T-cell (primary cell): ENCODE results near the gene DNPH1. TPM values are rescaled to one million over a fixed set of nuclear protein-coding genes. Genes with fewer than 3 reads are reported as not detected.

Experiments used
- ATAC-seq, 4 experiments: fragments of 200-7000 bp in 3 of 4; fragments of 150-1000 bp in 1 of 4; cut with Tn5 transposase; replicated peaks in 1 of 4; 1 replicate in 3 of 4; 2 replicates in 1 of 4; pipeline ENCODE4 v1.10.0; 2021; ENCODE audit warnings: moderate library complexity in 3 of 4, mild to moderate bottlenecking in 2 of 4, moderate number of reproducible peaks in 1 of 4
- CTCF ChIA-PET, 2 donors: fragments of 300-600 bp; sonication (Branson Sonifier 250); formaldehyde crosslinking; loops; one replicate each; lab custom pipeline; 2022; ENCODE audit warnings: antibody characterized with exemption in 2 of 2; lab: Charles Lee
- POLR2A ChIA-PET, 2 donors: fragments of 300-600 bp; sonication (Branson Sonifier 250); formaldehyde crosslinking; loops; one replicate each; lab custom pipeline; 2022; ENCODE audit warnings: antibody characterized with exemption in 2 of 2; lab: Charles Lee
- DNase-seq, 35 experiments: peaks; one replicate each; pipeline versions ENCODE4 v3.0.0 to v3.0.0-alpha.2; 2013 to 2023
- H3K27ac ChIP-seq: one replicate; pipeline ENCODE4 v1.5.1; 2013; ENCODE audit warnings: low read length
- H3K27me3 ChIP-seq, 2 experiments: replicated peaks in 1 of 2; 1 replicate in 1 of 2; 2 replicates in 1 of 2; pipeline versions ENCODE4 v1.6.1 to v1.7.0; 2013; ENCODE audit warnings: low read length in 1 of 2, mixed read lengths in 1 of 2; ENCODE audit not compliant: control insufficient read depth in 2 of 2, insufficient read depth in 2 of 2; ENCODE audit errors: extremely low read depth in 1 of 2
- H3K36me3 ChIP-seq, 2 donors: 1 replicate in 1 of 2; 2 replicates in 1 of 2; pipeline versions ENCODE4 v1.6.1 to v1.7.0; 2013; ENCODE audit warnings: low read length in 1 of 2; ENCODE audit not compliant: control insufficient read depth in 2 of 2, insufficient read depth in 1 of 2; ENCODE audit errors: extremely low read depth in 1 of 2
- H3K4me1 ChIP-seq, 2 experiments: 1 replicate in 1 of 2; 2 replicates in 1 of 2; pipeline versions ENCODE4 v1.6.1 to v1.7.0; 2013; ENCODE audit warnings: low read length in 2 of 2, mixed read lengths in 1 of 2; ENCODE audit not compliant: insufficient read depth in 2 of 2, control insufficient read depth in 1 of 2; ENCODE audit errors: extremely low read depth in 1 of 2
- H3K4me3 ChIP-seq, 2 donors: 1 replicate in 1 of 2; 2 replicates in 1 of 2; pipeline versions ENCODE4 v1.5.1 to v1.7.0; 2013; ENCODE audit warnings: mild to moderate bottlenecking in 2 of 2, low read length in 1 of 2, moderate library complexity in 1 of 2; ENCODE audit not compliant: control insufficient read depth in 1 of 2; ENCODE audit errors: extremely low read depth in 1 of 2
- H3K9me3 ChIP-seq: 2 replicates; pipeline ENCODE4 v1.7.0; 2013
- H3K27ac Mint-ChIP-seq, 2 donors: one replicate each; pipeline ENCODE4 v1.8.0; 2020 to 2021; ENCODE audit warnings: mild to moderate bottlenecking in 2 of 2, mixed read lengths in 2 of 2
- H3K27me3 Mint-ChIP-seq, 2 donors: one replicate each; pipeline ENCODE4 v1.8.0; 2021 to 2022; ENCODE audit warnings: mixed read lengths in 2 of 2
- H3K36me3 Mint-ChIP-seq: one replicate; pipeline ENCODE4 v1.8.0; 2021; ENCODE audit warnings: mixed read lengths
- H3K4me1 Mint-ChIP-seq, 3 donors: one replicate each; pipeline ENCODE4 v1.8.0; 2020 to 2022; ENCODE audit warnings: mixed read lengths in 3 of 3, mild to moderate bottlenecking in 1 of 3
- H3K4me3 Mint-ChIP-seq, 3 donors: one replicate each; pipeline ENCODE4 v1.8.0; 2020 to 2022; ENCODE audit warnings: mild to moderate bottlenecking in 3 of 3, mixed read lengths in 3 of 3, moderate library complexity in 3 of 3
- H3K9me3 Mint-ChIP-seq, 3 donors: one replicate each; pipeline ENCODE4 v1.8.0; 2020 to 2022; ENCODE audit warnings: mixed read lengths in 3 of 3
- WGBS: methylation state at CpG from one replicate; pipeline ENCODE4 v1.1.5; 2013; ENCODE audit warnings: missing lambda C conversion rate; ENCODE audit not compliant: insufficient coverage; 5-methylcytosine and 5-hydroxymethylcytosine counted together
- total RNA-seq, 35 experiments: library from RNA in 6 of 35; stranded (reverse) in 6 of 35; fragments of 120-200 nt in 1 of 35; gene quantifications; one replicate each; pipeline versions ENCODE4 v1.2.1 to v1.2.4 and lab custom pipeline; 2013 to 2026

Gene DNPH1
- total RNA-seq, 5 donors from 2014 or later (not counting 1 experiment from before 2014, with no cell fraction given): 28.5 to 76.1 (median 57.5) TPM

GRCh38 chr6:43265564-43265963, 36.3 kb upstream of the DNPH1 start:
- H3K4me3 Mint-ChIP-seq: no peak overlapping the region
- POLR2A ChIA-PET: no interaction called here

DNA sequence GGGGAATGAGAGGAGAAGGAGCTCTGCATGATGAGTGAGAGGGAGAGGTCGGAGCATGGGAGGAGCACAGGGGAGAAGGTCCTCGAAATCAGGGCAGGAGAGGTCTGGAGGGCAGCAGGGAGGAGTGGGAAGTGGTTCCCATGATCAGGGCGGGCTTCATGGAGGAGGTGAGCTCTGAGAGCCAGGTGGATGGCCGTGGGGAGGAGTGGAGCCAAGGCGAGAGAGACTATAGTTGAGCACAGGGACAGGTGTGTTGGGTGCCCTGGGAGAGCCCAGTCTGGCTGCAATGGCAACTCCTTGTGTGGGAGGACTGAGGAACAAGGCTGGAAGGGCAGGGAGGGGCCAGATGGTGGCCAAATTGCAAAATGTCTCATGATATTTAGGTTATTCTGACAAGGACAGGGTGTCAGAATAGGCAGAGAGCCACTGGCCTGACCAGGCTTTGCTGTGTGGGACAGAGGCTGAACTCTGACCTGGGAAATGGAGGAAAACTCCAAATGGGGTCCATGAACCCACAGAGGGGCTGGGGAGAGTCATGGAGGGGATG, 35.4 kb upstream of the DNPH1 start:
- ChIA-PET CTCF (interaction anchor here (0.6 to 1.6 kb wide), 4 partner anchors 36 to 242 kb away, joined by 3 to 5 read pairs (median 4); partner anchors contain the start of gene DNPH1 (in 1 of the 2)), POLR2A (interaction anchor here in 1 of 2 donors (0.5 kb wide), 1 partner anchor 12 kb away, joined by 4 read pairs; no protein-coding TSS in a partner anchor)
- Mint-ChIP-seq H3K36me3 (no peaks in the 10 kb centered on the region), H3K27me3 (peaks cover 0 to 7% of the 10 kb centered on the region in 2 donors), H3K27ac (no peak overlapping the region), H3K4me3 (no peak overlapping the region), H3K9me3 (no peaks in the 10 kb centered on the region), H3K4me1 (peaks cover 6 to 7% (median 6%) of the 10 kb centered on the region in 3 donors)
- H3K27me3 ChIP-seq: peaks cover 0 to 28% of the 10 kb centered on the region in 2 experiments
- H3K4me3 ChIP-seq: no peak overlapping the region
- peaks cover 0 to 15% of the 10 kb centered on the region in 2 experiments for H3K4me1 ChIP-seq
- H3K27ac ChIP-seq: no peak overlapping the region
- ATAC-seq: no peak
- H3K36me3 ChIP-seq: no peaks in the 10 kb centered on the region
- DNase-seq: no peak
- H3K9me3 ChIP-seq: no peaks in the 10 kb centered on the region
- 68% methylated on average over 5 of the region's 5 CpGs for WGBS

More at GRCh38 chr6:43265564-43265963, 36.3 kb upstream of the DNPH1 start:
- ATAC-seq (no peak), DNase-seq (no peak)
- Histone ChIP-seq H3K27me3 (peaks cover 0 to 33% of the 10 kb centered on the region in 2 experiments), H3K9me3 (no peaks in the 10 kb centered on the region), H3K4me3 (no peak overlapping the region), H3K36me3 (no peaks in the 10 kb centered on the region), H3K27ac (no peak overlapping the region), H3K4me1 (peaks cover 0 to 19% of the 10 kb centered on the region in 2 experiments)
- WGBS: 82% methylated on average over 2 of the region's 6 CpGs
- Mint-ChIP-seq H3K9me3 (no peaks in the 10 kb centered on the region), H3K36me3 (no peaks in the 10 kb centered on the region), H3K27ac (no peak overlapping the region), H3K4me1 (peaks cover 6 to 12% (median 10%) of the 10 kb centered on the region in 3 donors), H3K27me3 (peaks cover 0 to 7% of the 10 kb centered on the region in 2 donors)
- CTCF ChIA-PET: interaction anchor here in 1 of 2 donors (0.6 kb wide), 1 partner anchor 260 kb away, joined by 3 read pairs; no protein-coding TSS in a partner anchor

DNA sequence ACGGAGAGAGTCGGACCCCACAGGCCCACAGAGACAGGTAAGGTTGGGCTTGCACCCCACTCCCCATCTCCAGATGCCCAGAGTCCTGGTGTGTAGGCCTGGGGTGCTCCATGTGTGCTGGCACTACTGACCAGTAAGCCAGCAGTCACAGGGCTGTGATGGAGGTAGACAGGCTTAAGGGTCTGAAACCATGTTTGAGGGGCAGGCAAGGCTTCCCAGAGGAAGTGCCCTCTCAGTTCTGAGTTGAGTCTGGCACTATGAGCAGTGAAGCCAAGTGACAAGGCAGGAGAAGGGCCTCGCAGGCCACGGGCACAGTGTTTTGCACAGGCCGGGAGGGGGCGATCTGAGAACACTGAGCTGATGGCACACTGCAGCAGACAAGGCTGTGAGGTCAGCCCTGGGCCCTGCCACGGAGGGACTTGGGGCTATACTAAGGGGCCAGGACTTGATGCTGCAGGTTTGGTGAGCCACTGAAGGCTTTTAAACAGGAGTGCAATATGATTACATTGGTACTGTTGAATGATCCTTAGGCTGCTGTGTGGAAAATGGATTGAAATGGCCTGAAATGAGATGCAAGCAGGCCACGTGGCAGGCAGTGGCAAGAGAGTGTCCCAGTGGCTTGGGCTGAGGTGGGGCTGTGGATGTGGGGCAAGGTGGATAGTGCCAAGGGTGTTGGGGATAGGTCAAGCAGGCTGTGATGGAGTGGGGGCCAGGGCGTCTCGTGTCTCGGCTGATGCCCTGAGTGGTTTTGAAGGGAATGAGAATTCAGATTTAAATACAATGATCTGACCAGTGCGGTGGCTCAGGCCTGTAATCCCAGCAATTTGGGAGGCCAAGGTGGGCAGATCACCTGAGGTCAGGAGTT, 34.3 kb upstream of the DNPH1 start:
- H3K36me3 Mint-ChIP-seq: no peaks in the 10 kb centered on the region
- H3K9me3 ChIP-seq: no peaks in the 10 kb centered on the region
- no peak overlapping the region for H3K4me3 Mint-ChIP-seq
- ATAC-seq (peak; percentile 85 to 99 (median 92)), DNase-seq (peak; percentile 28 to 82 (median 64))
- H3K4me1 Mint-ChIP-seq: peaks cover 1 to 6% (median 1%) of the 10 kb centered on the region in 3 donors
- H3K9me3 Mint-ChIP-seq: no peaks in the 10 kb centered on the region
- peaks cover 0 to 29% of the 10 kb centered on the region in 2 experiments for H3K27me3 ChIP-seq
- POLR2A ChIA-PET: no interaction called here
- H3K4me3 ChIP-seq: no peak overlapping the region
- no peaks in the 10 kb centered on the region for H3K36me3 ChIP-seq
- H3K27ac Mint-ChIP-seq: no peak overlapping the region
- H3K4me1 ChIP-seq: peaks cover 0 to 6% of the 10 kb centered on the region in 2 experiments
- 17% methylated on average over 6 of the region's 12 CpGs for WGBS
- CTCF ChIA-PET: interaction anchor here in 1 of 2 donors (0.5 to 1.6 kb wide), 7 partner anchors 17 to 384 kb away, joined by 3 to 5 read pairs (median 3); partner anchors contain the start of gene DNPH1
- no peak overlapping the region for H3K27ac ChIP-seq
- peaks cover 0 to 3% of the 10 kb centered on the region in 2 donors for H3K27me3 Mint-ChIP-seq

GRCh38 chr6:43262780-43263313, 33.6 kb upstream of the DNPH1 start:
- Mint-ChIP-seq H3K27me3 (peaks cover 0 to 7% of the 10 kb centered on the region in 2 donors), H3K9me3 (no peaks in the 10 kb centered on the region), H3K4me3 (no peak overlapping the region), H3K4me1 (peaks cover 1 to 6% (median 1%) of the 10 kb centered on the region in 3 donors), H3K27ac (no peak overlapping the region), H3K36me3 (no peaks in the 10 kb centered on the region)
- ChIA-PET CTCF (interaction anchor here in 1 of 2 donors (0.5 to 1.6 kb wide), 5 partner anchors 10 to 385 kb away, joined by 3 to 5 read pairs (median 4); no protein-coding TSS in a partner anchor), POLR2A (no interaction called here)
- no peak overlapping the region for H3K27ac ChIP-seq
- ATAC-seq: no peak
- H3K4me1 ChIP-seq: peaks cover 0 to 6% of the 10 kb centered on the region in 2 experiments
- H3K9me3 ChIP-seq: no peaks in the 10 kb centered on the region
- DNase-seq: no peak
- peaks cover 0 to 22% of the 10 kb centered on the region in 2 experiments for H3K27me3 ChIP-seq
- H3K36me3 ChIP-seq: no peaks in the 10 kb centered on the region
- WGBS: 95% methylated on average over 25 of the region's 39 CpGs
- H3K4me3 ChIP-seq: no peak overlapping the region

GRCh38 chr6:43262000-43262779, 32.9 kb upstream of the DNPH1 start:
- no peak overlapping the region for H3K4me3 Mint-ChIP-seq
- Histone ChIP-seq H3K27me3 (peaks cover 0 to 26% of the 10 kb centered on the region in 2 experiments), H3K9me3 (no peaks in the 10 kb centered on the region), H3K36me3 (no peaks in the 10 kb centered on the region), H3K4me1 (peaks cover 0 to 6% of the 10 kb centered on the region in 2 experiments), H3K27ac (no peak overlapping the region), H3K4me3 (no peak overlapping the region)
- H3K36me3 Mint-ChIP-seq: no peaks in the 10 kb centered on the region
- POLR2A ChIA-PET: no interaction called here
- peaks cover 1 to 6% (median 1%) of the 10 kb centered on the region in 3 donors for H3K4me1 Mint-ChIP-seq
- H3K27me3 Mint-ChIP-seq: peaks cover under 1 to 6% of the 10 kb centered on the region in 2 donors
- H3K27ac Mint-ChIP-seq: no peak overlapping the region
- 91% methylated on average over 14 of the region's 14 CpGs for WGBS
- CTCF ChIA-PET: interaction anchor here (0.6 to 0.8 kb wide), 4 partner anchors 10 to 361 kb away, joined by 3 to 6 read pairs (median 3); no protein-coding TSS in a partner anchor
- H3K9me3 Mint-ChIP-seq: no peaks in the 10 kb centered on the region
- DNase-seq: no peak
- no peak for ATAC-seq
